Esophagus squamous epithelium (tissue), 4 donors: ENCODE results near the gene RUNDC3A.

Experiments
- POLR2A ChIP-seq, 4 donors: fragments of 450-650 bp; IDR thresholded peaks; one replicate each; pipeline ENCODE4 v1.6.1; 2017; ENCODE audit warnings: antibody characterized with exemption in 4 of 4, mild to moderate bottlenecking in 4 of 4, moderate library complexity in 3 of 4
- TF ChIP-seq, protein P1 (sequence below), 6 experiments: fragments of 450-650 bp in 4 of 6; fragments of 200-600 bp in 2 of 6; sonication (generic) in 2 of 6; IDR thresholded peaks; one replicate each; pipeline ENCODE4 v1.5.1; 2016 to 2019; ENCODE audit warnings: antibody characterized with exemption in 6 of 6, mild to moderate bottlenecking in 4 of 6, moderate library complexity in 4 of 6

DNA sequence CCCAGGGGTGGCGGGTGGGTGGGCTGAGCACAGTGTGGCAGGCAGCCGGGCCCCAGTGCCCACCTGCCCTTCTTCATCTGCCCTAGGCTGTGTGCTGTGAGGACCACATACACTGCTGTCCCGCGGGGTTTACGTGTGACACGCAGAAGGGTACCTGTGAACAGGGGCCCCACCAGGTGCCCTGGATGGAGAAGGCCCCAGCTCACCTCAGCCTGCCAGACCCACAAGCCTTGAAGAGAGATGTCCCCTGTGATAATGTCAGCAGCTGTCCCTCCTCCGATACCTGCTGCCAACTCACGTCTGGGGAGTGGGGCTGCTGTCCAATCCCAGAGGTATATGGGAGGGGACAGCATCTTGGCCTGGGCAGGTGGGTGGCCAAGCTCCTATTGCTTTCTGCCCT lies 43.1 kb downstream of the RUNDC3A start:
- TF ChIP-seq, protein P1, sequence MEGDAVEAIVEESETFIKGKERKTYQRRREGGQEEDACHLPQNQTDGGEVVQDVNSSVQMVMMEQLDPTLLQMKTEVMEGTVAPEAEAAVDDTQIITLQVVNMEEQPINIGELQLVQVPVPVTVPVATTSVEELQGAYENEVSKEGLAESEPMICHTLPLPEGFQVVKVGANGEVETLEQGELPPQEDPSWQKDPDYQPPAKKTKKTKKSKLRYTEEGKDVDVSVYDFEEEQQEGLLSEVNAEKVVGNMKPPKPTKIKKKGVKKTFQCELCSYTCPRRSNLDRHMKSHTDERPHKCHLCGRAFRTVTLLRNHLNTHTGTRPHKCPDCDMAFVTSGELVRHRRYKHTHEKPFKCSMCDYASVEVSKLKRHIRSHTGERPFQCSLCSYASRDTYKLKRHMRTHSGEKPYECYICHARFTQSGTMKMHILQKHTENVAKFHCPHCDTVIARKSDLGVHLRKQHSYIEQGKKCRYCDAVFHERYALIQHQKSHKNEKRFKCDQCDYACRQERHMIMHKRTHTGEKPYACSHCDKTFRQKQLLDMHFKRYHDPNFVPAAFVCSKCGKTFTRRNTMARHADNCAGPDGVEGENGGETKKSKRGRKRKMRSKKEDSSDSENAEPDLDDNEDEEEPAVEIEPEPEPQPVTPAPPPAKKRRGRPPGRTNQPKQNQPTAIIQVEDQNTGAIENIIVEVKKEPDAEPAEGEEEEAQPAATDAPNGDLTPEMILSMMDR (IDR thresholded peaks at IDR 0.05) = no peak
- no peak for TF ChIP-seq POLR2A (IDR thresholded peaks at IDR 0.05)
